HuH-7 (cell line): ENCODE results near the gene CEP70.
A peak's percentile ranks its signal among the peaks of the same experiment; 100 is the strongest.
"Not testable (repeated sequence)": the region's sequence is repeated elsewhere in the genome, so short reads cannot be mapped to it uniquely, and the experiment has no call there.

ENCODE experiments used
- DNase-seq: peaks from one replicate; pipeline ENCODE4 v3.0.0; 2011; ENCODE audit warnings: low spot score

CEP70 gene, protein sequence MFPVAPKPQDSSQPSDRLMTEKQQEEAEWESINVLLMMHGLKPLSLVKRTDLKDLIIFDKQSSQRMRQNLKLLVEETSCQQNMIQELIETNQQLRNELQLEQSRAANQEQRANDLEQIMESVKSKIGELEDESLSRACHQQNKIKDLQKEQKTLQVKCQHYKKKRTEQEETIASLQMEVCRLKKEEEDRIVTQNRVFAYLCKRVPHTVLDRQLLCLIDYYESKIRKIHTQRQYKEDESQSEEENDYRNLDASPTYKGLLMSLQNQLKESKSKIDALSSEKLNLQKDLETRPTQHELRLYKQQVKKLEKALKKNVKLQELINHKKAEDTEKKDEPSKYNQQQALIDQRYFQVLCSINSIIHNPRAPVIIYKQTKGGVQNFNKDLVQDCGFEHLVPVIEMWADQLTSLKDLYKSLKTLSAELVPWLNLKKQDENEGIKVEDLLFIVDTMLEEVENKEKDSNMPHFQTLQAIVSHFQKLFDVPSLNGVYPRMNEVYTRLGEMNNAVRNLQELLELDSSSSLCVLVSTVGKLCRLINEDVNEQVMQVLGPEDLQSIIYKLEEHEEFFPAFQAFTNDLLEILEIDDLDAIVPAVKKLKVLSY

DNA sequence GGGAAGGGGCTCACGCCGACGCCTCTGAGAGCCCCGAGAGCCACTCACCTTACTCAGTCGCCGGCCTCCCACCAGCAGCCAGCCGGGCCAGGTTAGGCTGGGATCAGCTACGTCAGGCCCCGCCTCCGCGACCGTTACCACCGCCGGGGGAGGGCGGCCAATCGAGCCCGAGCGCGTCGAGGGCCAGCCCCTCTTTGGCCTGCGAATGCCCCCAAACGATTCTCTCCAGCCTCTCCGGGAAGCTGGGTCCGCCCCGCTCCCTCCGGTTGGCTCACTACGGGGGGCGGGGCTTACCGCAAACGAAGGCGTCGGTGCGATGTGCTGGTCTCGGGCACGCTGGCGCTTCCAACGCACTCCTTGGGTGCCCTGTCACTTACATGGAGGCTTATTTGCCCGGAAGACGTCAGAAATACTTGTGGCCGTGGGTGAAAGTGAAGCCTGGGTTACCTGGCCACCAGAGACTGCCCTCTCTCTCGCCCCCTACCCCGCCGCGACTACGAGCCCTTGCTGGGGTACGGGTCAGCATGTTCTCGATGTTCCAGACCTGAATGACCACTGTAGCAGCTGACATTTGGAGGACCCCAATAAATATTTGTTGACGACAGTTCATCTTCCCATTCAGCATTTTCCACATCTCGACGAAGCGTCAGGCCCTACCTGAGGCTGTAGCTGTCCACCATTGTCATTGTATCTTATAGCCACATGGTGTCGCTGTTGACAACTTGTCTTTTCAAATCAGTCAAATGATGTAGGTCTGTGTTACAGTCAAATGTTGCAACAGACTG lies at the start of gene CEP70:
Gene CEP70, minus strand, starts transcription at position 111 of the 785 bp plus-strand sequence. CDS start 21,333 bp downstream, outside the sequence.
- DNase-seq = peak; percentile 84

- DNase-seq = no peak
These were observed 48.8 kb upstream of the CEP70 start for GRCh38 chr3:138642927-138643253.

DNA sequence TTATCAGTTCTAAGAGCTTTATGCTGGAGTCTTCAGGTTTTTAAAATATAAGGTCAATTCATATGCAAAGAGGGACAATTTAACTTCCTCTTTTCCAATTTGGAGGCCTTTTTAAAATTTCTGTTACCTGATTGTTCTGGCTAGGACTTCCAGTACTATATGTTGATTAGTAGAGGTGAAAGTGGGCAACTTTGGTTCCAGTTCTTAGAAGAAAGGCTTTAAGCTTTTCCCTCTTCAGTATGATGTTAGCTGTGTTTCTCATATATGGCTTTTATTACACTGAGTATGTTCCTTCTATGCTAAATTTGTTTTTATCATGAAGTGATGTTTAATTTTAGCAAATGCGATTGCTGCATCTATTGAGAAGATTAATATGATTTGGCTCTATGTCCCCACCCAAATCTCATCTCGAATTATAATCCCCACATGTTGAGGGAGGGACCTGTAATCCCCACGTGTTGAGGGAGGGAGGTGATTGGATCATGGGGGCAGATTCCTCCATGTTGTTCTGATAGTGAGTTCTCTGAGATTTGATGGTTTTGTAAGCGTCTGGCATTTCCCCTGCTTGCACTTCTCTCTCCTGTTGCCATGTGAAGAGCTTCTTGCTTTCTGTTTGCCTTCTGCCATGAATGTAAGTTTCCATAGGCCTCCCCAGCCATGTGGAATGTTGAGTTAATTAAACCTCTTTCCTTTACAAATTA lies 48.3 kb upstream of the CEP70 start:
- no peak for DNase-seq

DNA sequence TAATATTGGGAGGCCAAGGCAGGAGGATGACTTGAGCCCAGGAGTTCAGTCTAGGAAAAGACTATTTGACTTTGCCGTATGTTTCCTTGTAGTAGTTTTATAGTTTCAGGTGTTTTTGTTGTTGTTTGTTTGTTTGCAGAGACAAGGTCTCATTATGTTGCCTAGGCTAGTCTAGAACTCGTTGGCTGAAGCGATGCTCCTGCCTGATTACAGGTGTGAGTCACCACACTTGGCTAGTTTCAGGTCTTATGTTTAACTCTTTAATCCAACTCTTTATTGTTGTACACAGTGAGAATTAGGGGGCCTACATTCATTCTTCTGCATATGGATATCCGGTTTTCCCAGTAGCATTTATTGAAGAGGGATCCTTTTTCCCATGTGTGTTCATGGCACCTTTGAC lies 46.5 kb upstream of the CEP70 start:
- no peak for DNase-seq

DNA sequence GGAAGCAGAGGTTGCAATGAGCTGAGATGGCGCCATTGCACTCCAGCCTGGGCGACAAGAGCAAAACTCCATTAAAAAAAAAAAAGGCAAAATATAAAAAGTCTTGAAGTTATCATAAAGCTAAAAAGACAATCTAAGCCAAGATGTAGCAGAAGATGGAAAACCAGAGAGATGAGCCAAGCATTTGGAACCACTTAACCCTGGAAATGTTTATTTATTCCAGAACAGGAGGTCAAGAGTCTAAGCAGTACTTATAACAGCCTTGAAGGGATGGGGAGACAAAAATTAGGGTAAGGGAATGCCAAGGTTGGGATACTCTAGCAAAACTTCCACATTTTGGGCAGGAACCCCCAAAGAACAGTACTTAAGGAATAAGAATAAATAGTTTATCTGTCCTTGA lies 44.6 kb upstream of the CEP70 start:
- DNase-seq = no peak

- no peak for DNase-seq
These were observed 35.5 kb upstream of the CEP70 start for GRCh38 chr3:138629526-138629925.

GRCh38 chr3:138625707-138626365 lies 31.8 kb upstream of the CEP70 start:
- no peak for DNase-seq

DNA sequence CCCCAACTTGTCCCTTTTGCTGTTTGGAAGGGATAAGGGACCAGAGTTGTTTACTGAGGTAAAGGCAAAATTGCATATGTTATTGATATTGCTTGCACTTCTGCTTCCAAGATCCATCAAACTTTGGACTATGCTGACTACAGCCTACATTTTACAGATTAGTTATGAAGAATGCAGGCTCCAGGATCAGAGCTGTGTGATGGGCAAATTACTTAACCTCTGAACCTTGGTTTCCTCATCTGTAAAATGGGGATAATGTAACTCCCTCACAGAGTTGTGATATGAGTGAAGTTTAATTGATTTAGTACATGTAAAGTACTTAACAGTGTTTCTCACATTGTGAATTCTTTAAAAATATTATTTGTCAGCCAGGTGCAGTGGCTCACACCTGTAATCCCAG lies 30.5 kb upstream of the CEP70 start:
- no peak for DNase-seq

DNA sequence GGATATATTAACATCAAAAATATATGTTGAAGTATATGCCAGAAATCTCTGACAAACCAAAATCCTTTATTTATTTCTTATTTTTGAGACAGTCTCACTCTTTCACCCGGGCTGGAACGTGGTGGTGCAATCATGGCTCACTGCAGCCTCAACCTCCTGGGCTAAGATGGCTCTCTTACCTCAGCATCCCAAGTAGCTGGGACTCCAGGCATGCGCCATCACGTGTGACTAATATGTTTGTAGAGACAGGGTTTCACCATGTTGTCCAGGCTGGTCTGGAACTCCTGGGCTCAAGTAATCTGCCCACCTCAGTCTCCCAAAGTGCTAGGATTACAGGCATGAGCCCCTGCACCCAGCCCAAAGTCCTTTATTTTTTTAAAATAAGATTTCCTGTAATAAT lies 26.4 kb upstream of the CEP70 start:
- DNase-seq = no peak

DNA sequence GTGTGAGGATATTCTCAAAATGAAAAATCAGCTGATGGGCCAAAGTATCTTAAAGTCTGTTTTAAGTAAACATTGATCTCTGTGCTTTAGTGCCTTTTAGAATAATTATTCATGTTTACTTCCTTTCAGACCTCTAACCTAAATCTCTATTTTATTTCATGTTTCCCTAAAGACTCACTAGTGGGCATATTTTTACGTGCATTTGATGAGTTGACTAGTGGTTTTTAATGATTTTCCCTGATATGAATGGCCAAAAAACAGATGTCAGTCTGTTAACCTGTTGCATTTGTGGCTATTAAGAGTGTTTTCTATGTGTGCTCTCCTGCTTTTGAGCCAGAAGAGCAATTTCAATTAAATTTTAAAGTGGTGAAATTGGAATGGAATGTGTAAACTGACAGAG lies 21.4 kb upstream of the CEP70 start:
- DNase-seq = no peak

- DNase-seq = no peak
These were observed 15.8 kb upstream of the CEP70 start for GRCh38 chr3:138609898-138610266.

DNA sequence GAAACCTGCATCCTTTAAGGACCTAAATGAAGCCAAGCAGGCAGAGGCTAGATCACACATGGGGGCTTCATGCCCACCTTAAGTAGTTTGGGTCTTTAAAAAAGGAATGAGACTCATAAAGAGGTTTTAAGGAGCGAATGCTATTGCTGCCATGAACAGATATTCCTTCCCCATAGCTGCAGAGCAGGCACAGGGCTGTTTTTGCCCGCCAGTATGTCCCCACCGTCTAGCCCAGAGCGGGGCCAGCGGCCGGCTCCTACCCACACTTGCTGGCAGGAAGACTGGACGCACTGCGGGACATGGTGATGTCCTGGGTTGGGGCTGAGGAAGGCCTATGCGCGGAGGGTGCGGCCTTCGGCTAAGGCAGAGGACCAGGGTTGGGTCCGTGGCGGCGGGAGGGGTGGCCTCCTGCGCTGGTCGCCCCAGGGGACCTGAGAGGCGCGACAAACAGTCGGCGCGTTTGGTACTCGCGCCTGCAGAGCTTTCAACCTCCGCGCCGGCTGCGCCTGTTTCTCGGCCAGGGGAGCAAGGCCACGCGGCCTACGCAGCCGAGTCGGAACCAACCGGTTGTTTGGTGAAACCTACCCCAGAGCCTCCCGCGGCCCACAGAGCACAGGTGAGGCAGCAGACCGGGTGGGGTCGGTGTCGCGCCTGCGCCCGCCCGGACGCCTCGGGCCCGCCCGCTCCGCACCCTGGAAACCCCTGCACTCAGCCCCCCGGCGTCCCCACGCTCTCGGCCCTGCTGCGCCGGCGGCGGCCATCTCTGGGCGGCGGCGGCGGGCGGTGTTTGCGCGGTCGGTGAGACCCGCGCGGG lies 14.5 kb upstream of the CEP70 start, which contains the start of gene FAIM:
Gene FAIM, plus strand, starts transcription at position 450 of the 814 bp plus-strand sequence. CDS start 10,956 bp downstream, outside the sequence.
- peak; percentile 67 for DNase-seq

GRCh38 chr3:138604106-138604595 lies 10.1 kb upstream of the CEP70 start:
- DNase-seq = not testable (repeated sequence)

GRCh38 chr3:138601661-138602060 lies 7.6 kb upstream of the CEP70 start:
- DNase-seq = not testable (repeated sequence)

GRCh38 chr3:138600100-138600745 lies 6.2 kb upstream of the CEP70 start:
- no peak for DNase-seq

- DNase-seq = no peak
These were observed 4.5 kb upstream of the CEP70 start for GRCh38 chr3:138598534-138598933.

GRCh38 chr3:138597186-138597976 lies 3.3 kb upstream of the CEP70 start:
- DNase-seq = not testable (repeated sequence)

- DNase-seq = no peak
These were observed 1.0 kb upstream of the CEP70 start for GRCh38 chr3:138594935-138595610.
